ENCODE measurements around the gene RNF123.
"Not testable (repeated sequence)": the region's sequence is repeated elsewhere in the genome, so short reads cannot be mapped to it uniquely, and the experiment has no call there.

Gene RNF123

GRCh38 chr3:49681232-49681522 is 8.2 kb upstream of the RNF123 start:
- H3K36me3 ChIP-seq = peaks cover 77 to 94% (median 84%) of the 10 kb centered on the region in 11 experiments

DNA sequence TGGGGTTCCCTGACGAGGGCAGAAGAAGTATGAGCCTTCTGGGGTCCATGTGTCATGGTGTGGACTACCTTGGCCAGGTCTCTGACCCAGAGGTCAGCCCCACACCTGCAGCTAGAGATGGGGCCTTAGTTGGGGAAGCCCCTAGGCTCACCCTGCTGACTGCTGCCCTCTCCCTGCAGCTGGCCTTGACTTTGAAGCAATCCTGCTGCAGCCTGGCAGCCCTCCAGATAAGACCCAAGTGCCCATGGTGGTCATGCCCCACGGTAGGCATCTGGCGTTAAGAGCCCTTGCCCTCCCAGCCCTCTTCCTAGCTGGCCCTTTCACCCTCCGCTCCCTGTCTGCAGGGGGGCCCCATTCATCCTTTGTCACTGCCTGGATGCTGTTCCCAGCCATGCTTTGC is 7.8 kb upstream of the RNF123 start:
- Histone ChIP-seq H4K20me1 (peaks cover 0 to 76% (median 25%) of the 10 kb centered on the region in 11 experiments; a peak in 16 of 22 replicates), H3K9ac (no peak overlapping the region; a peak in 1 of 22 replicates), H3K4me2 (no peak overlapping the region), H3K4me1 (peaks cover 0 to 10% (median 1%) of the 10 kb centered on the region in 10 experiments; a peak in 7 of 20 replicates), H3K36me3 (peaks cover 73 to 90% (median 80%) of the 10 kb centered on the region in 11 experiments), H3K9me3 (replicated peaks in 1 of 11) (peaks cover 0 to 12% (median 4%) of the 10 kb centered on the region in 11 experiments; a peak in 8 of 22 replicates), H3K4me3 (no peak overlapping the region), H3K27ac (no peak overlapping the region), H3K27me3 (no peaks in the 10 kb centered on the region)
- TF ChIP-seq Cebpa-rat (IDR thresholded peaks at IDR 0.05) = no peak

More at GRCh38 chr3:49681232-49681522, 8.2 kb upstream of the RNF123 start:
- H3K27ac ChIP-seq = no peak overlapping the region
- no peak overlapping the region; a peak in 1 of 22 replicates for H3K9ac ChIP-seq
- H3K4me1 ChIP-seq = peaks cover 0 to 14% (median 5%) of the 10 kb centered on the region in 10 experiments; a peak in 13 of 20 replicates
- H3K27me3 ChIP-seq = no peaks in the 10 kb centered on the region
- no peak overlapping the region for H3K4me3 ChIP-seq
- no peak for TF ChIP-seq Cebpa-rat (IDR thresholded peaks at IDR 0.05)
- H3K9me3 ChIP-seq (replicated peaks in 1 of 11) = peaks cover 0 to 9% (median under 1%) of the 10 kb centered on the region in 11 experiments; a peak in 8 of 22 replicates
- H4K20me1 ChIP-seq = peaks cover 0 to 80% (median 27%) of the 10 kb centered on the region in 11 experiments; a peak in 16 of 22 replicates
- H3K4me2 ChIP-seq = no peak overlapping the region

GRCh38 chr3:49683162-49683561 is 6.2 kb upstream of the RNF123 start:
- no peak for TF ChIP-seq Cebpa-rat (IDR thresholded peaks at IDR 0.05)
- no peaks in the 10 kb centered on the region for H3K27me3 ChIP-seq
- H3K27ac ChIP-seq = no peak overlapping the region
- H4K20me1 ChIP-seq = peaks cover 0 to 60% (median 12%) of the 10 kb centered on the region in 11 experiments; a peak in 12 of 22 replicates
- peaks cover 0 to 12% (median 5%) of the 10 kb centered on the region in 11 experiments; a peak in 8 of 22 replicates for H3K9me3 ChIP-seq (replicated peaks in 1 of 11)
- no peak overlapping the region; a peak in 1 of 22 replicates for H3K9ac ChIP-seq
- peaks cover 57 to 74% (median 64%) of the 10 kb centered on the region in 11 experiments for H3K36me3 ChIP-seq
- H3K4me1 ChIP-seq = peaks cover 0 to 3% (median under 1%) of the 10 kb centered on the region in 10 experiments; a peak in 4 of 20 replicates
- H3K4me3 ChIP-seq = no peak overlapping the region
- H3K4me2 ChIP-seq = no peak overlapping the region

- Histone ChIP-seq H3K4me1 (peaks cover 7 to 13% (median 10%) of the 10 kb centered on the region in 10 experiments), H3K36me3 (peaks cover 44 to 61% (median 51%) of the 10 kb centered on the region in 11 experiments), H4K20me1 (peaks cover 0 to 47% (median 4%) of the 10 kb centered on the region in 11 experiments; a peak in 12 of 22 replicates), H3K9me3 (replicated peaks in 1 of 11) (peaks cover 0 to 12% (median 5%) of the 10 kb centered on the region in 11 experiments; a peak in 8 of 22 replicates)
- H3K27ac ChIP-seq, H3K4me2 ChIP-seq, H3K4me3 ChIP-seq, H3K27me3 ChIP-seq, H3K9ac ChIP-seq: not testable (repeated sequence)
Measured at GRCh38 chr3:49684453-49684852, 4.9 kb upstream of the RNF123 start.

DNA sequence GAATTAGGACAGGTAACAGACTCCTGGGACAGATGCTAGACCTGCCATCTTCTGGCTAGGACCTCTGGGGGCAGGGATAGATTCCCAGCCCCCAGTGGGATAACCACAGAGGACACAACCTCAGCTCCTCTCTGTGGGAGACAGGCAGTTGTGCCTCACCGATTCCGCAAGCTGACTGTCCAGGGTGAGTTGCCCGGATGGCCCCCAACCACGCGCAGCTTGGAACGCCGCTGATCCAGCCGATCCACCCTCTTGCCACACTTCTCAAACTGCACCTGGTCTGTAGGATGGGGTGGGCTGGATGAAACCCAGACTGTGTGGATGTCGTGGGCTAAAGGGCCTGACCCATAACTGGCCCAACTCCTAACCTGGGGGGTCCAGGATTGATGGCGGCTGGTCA is 4.3 kb upstream of the RNF123 start:
- H3K36me3 ChIP-seq = peaks cover 38 to 54% (median 45%) of the 10 kb centered on the region in 11 experiments
- H3K4me2 ChIP-seq, H3K4me3 ChIP-seq, H3K9ac ChIP-seq, H3K27ac ChIP-seq, H3K27me3 ChIP-seq: not testable (repeated sequence)
- H4K20me1 ChIP-seq = peaks cover 0 to 41% (median 2%) of the 10 kb centered on the region in 11 experiments; a peak in 9 of 22 replicates
- peaks cover 0 to 12% (median 5%) of the 10 kb centered on the region in 11 experiments; a peak in 8 of 22 replicates for H3K9me3 ChIP-seq (replicated peaks in 1 of 11)
- H3K4me1 ChIP-seq = peaks cover 7 to 14% (median 12%) of the 10 kb centered on the region in 10 experiments

GRCh38 chr3:49685846-49686245 is 3.5 kb upstream of the RNF123 start:
- H4K20me1 ChIP-seq = peaks cover 0 to 35% (median 2%) of the 10 kb centered on the region in 11 experiments; a peak in 11 of 22 replicates
- peaks cover 0 to 12% (median 5%) of the 10 kb centered on the region in 11 experiments; a peak in 8 of 22 replicates for H3K9me3 ChIP-seq (replicated peaks in 1 of 11)
- peaks cover 15 to 22% (median 19%) of the 10 kb centered on the region in 10 experiments for H3K4me1 ChIP-seq
- not testable (repeated sequence) for H3K9ac ChIP-seq, H3K27ac ChIP-seq, H3K27me3 ChIP-seq, H3K4me3 ChIP-seq, H3K4me2 ChIP-seq
- peaks cover 31 to 47% (median 37%) of the 10 kb centered on the region in 11 experiments for H3K36me3 ChIP-seq

DNA sequence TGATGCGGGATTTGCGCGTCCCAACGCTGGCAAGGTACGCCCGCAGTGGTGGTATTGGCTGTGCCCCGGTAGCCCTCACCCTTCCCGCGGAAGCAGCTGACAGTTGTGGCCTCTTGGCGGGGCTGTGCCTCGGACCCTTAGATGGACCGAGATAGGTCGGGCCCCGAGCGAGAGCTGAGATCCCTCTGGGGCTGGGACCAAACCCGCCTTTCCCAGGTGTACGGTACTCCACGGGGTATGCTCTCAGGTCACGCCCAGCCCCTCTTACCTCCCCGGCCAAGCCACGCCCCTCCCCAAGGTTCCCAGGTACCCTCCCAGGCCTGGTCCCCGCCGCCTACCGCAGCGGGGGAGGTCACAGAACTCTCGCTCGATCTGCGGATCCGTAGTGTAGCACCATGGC is 3.0 kb upstream of the RNF123 start:
- not testable (repeated sequence) for H3K4me2 ChIP-seq, H3K27ac ChIP-seq, H3K27me3 ChIP-seq, H3K9ac ChIP-seq, H3K4me3 ChIP-seq
- peaks cover 20 to 25% (median 24%) of the 10 kb centered on the region in 10 experiments for H3K4me1 ChIP-seq
- peaks cover 26 to 44% (median 32%) of the 10 kb centered on the region in 11 experiments for H3K36me3 ChIP-seq
- H3K9me3 ChIP-seq (replicated peaks in 1 of 11) = peaks cover 0 to 12% (median 5%) of the 10 kb centered on the region in 11 experiments; a peak in 8 of 22 replicates
- H4K20me1 ChIP-seq = peaks cover 0 to 35% (median 7%) of the 10 kb centered on the region in 11 experiments; a peak in 12 of 22 replicates

GRCh38 chr3:49686769-49687423 is 2.5 kb upstream of the RNF123 start:
- not testable (repeated sequence) for H3K4me2 ChIP-seq, H3K9ac ChIP-seq, H3K27ac ChIP-seq, H3K4me3 ChIP-seq, H3K27me3 ChIP-seq
- peaks cover 20 to 44% (median 27%) of the 10 kb centered on the region in 11 experiments for H3K36me3 ChIP-seq
- peaks cover 0 to 34% (median 9%) of the 10 kb centered on the region in 11 experiments; a peak in 12 of 22 replicates for H4K20me1 ChIP-seq
- peaks cover 0 to 12% (median 5%) of the 10 kb centered on the region in 11 experiments; a peak in 8 of 22 replicates for H3K9me3 ChIP-seq (replicated peaks in 1 of 11)
- peaks cover 22 to 28% (median 25%) of the 10 kb centered on the region in 10 experiments for H3K4me1 ChIP-seq

GRCh38 chr3:49687424-49687795 is 1.9 kb upstream of the RNF123 start:
- peaks cover 0 to 12% (median 5%) of the 10 kb centered on the region in 11 experiments; a peak in 8 of 22 replicates for H3K9me3 ChIP-seq (replicated peaks in 1 of 11)
- H3K27me3 ChIP-seq, H3K4me3 ChIP-seq, H3K27ac ChIP-seq, H3K9ac ChIP-seq, H3K4me2 ChIP-seq: not testable (repeated sequence)
- peaks cover 0 to 29% (median 8%) of the 10 kb centered on the region in 11 experiments; a peak in 13 of 22 replicates for H4K20me1 ChIP-seq
- peaks cover 15 to 44% (median 22%) of the 10 kb centered on the region in 11 experiments for H3K36me3 ChIP-seq
- H3K4me1 ChIP-seq = peaks cover 22 to 28% (median 25%) of the 10 kb centered on the region in 10 experiments

DNA sequence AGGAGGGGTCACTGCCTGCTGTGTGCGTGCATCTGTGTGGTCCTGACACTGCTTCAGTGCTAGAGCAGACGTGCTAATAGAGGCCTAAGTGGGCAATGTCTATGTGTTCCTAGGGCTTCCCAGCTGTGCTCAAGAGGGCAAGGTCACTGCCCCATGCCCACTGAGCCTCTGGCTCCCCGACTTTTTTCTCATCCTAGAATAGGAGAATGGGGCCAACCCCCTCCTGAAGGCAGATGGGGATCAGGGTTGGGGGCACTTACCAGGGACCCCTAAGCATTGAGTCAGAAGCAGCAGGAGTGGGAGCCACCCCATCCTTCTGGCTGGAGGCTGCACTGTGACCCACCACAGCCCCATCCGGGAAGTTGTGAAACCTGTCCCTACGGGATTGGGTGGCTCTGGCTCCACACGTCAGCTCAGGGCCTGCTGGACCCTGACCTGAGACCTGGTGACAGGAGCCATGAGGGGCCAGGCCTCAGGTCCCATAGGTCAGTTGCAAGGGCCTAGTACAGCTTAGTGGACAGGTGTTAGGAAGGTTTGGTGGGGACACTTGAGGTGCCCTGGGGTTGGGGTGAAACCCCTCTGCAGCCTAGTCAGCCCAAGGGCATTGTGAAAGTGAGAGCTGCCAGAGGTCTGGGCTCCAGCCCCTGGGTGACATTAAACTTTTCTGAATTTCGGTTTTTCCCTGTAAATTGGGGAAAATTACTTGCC is 865 bp upstream of the RNF123 start:
- peak overlapping the region; percentile 69 to 89 (median 83) for H3K27ac ChIP-seq
- H3K9me3 ChIP-seq (replicated peaks in 1 of 11) = peaks cover 0 to 12% (median 5%) of the 10 kb centered on the region in 11 experiments; a peak in 8 of 22 replicates
- peak overlapping the region; percentile 80 to 97 (median 92) for H3K4me2 ChIP-seq
- H3K27me3 ChIP-seq = not testable (repeated sequence)
- H3K4me1 ChIP-seq = peaks cover 22 to 28% (median 25%) of the 10 kb centered on the region in 10 experiments
- peaks cover 4 to 33% (median 11%) of the 10 kb centered on the region in 11 experiments; a peak in 21 of 22 replicates for H3K36me3 ChIP-seq
- peaks cover 0 to 26% (median 11%) of the 10 kb centered on the region in 11 experiments; a peak in 13 of 22 replicates for H4K20me1 ChIP-seq
- H3K4me3 ChIP-seq = peak overlapping the region; percentile 89 to 99 (median 96)
- H3K9ac ChIP-seq = peak overlapping the region; percentile 88 to 95 (median 92)

DNA sequence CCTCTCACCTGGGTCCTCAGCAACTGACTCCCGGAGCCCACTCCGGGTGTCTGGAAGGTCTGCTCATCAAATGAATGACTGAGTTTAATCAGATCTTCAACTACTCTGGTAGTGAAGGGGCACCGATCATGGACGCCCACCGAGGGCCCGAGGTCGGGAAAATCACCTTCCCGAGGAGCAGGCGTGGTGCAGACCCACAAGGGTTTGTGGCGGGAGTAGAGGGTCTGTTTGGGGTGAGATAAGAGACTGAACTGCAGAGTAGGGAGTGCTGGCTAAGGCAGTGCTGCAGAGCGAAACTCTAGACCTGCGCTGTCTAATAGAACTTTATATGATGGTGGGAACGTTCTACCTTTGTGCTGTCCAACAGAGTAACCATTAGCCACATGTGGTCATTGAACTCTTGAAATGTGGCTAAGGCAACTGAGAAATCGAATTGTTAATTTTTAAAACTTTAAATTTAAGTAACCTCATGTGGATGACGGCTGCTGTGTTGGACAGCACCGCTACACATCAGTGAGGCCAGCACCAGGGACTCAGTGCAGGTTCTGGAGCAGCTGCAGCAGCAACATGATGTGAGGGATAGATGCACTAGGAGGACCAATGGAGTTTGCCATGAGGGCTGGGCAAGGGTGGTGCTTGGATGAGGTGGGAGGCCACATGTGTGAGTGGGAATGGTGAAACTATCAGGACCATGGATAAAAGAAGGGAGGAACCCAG is 709 bp downstream of the RNF123 start:
- Histone ChIP-seq H3K4me2 (peak overlapping the region; percentile 80 to 97 (median 92)), H3K4me1 (peaks cover 22 to 28% (median 25%) of the 10 kb centered on the region in 10 experiments), H3K9me3 (replicated peaks in 1 of 11) (peaks cover 0 to 12% (median 5%) of the 10 kb centered on the region in 11 experiments; a peak in 8 of 22 replicates), H4K20me1 (peaks cover 0 to 29% (median 16%) of the 10 kb centered on the region in 11 experiments; a peak in 13 of 22 replicates), H3K9ac (peak overlapping the region; percentile 88 to 95 (median 92)), H3K36me3 (peaks cover 0 to 18% (median 0%) of the 10 kb centered on the region in 11 experiments; a peak in 2 of 22 replicates), H3K4me3 (peak overlapping the region; percentile 89 to 99 (median 96)), H3K27ac (peak overlapping the region; percentile 69 to 89 (median 83))
- H3K27me3 ChIP-seq = not testable (repeated sequence)

All from BLaER1 treated with 17β-estradiol and CSF1 and Interleukin-3, amounts not matched to agents 10 nM and 100 nM (cell line).